GM19452 (cell line): Measurements from ENCODE around the gene SAMHD1.
"Not testable (repeated sequence)": the region's sequence is repeated elsewhere in the genome, so short reads cannot be mapped to it uniquely, and the experiment has no call there.

Experiments used
- ATAC-seq: cut with Tn5 transposase; IDR thresholded peaks from one replicate; pipeline ENCODE4 v1.9.1; 2021; ENCODE audit not compliant: unreplicated experiment

The SAMHD1 gene

GRCh38 chr20:36951198-36951978, at the start of gene SAMHD1:
SAMHD1 (minus strand) TSS chr20:36951708; CDS start chr20:36951643, 65 bp downstream.
- peak; percentile 90 for ATAC-seq

GRCh38 chr20:37000171-37000570, 48.7 kb upstream of the SAMHD1 start:
- not testable (repeated sequence) for ATAC-seq

GRCh38 chr20:36998652-36999051, 47.1 kb upstream of the SAMHD1 start:
- no peak for ATAC-seq

DNA sequence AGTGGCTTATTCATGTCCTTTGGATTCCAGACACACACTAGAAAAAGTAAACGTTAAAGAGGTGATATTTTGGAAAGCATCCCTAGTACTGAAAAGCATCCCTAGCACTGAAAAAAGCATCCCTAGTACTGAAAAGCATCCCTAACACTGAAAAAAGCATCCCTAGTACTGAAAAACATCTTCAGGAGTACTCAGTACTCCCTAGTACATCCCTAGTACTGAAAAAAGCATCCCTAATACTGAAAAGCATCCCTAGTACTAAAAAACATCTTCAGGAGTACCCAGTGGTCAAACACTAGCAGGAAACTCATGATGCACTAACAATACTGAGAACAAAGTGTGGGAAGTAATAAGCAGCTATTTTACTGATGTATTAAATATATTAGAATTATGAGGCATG, 45.6 kb upstream of the SAMHD1 start:
- no peak for ATAC-seq

DNA sequence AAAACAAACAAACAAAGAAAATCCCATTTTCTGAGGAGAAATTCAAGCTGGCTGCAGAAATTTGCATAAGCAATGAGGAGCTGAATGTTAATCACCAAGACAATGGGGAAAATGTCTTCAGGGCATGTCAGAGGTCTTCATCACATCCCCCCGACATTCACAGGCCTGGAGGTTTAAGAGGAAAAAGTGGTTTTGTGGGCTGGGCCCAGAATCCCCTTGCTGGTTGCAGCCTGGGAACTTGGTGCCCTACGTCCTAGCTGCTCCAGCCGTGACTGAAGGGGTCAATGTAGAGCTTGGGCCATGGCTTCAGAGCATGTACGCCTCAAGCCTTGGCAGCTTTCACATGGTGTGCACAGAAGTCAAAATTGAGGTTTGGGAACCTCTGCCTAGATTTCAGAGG, 42.7 kb upstream of the SAMHD1 start:
- not testable (repeated sequence) for ATAC-seq

- no peak for ATAC-seq
Measured at GRCh38 chr20:36992802-36993334, 41.4 kb upstream of the SAMHD1 start.

- no peak for ATAC-seq
Measured at GRCh38 chr20:36991703-36992102, 40.2 kb upstream of the SAMHD1 start.

DNA sequence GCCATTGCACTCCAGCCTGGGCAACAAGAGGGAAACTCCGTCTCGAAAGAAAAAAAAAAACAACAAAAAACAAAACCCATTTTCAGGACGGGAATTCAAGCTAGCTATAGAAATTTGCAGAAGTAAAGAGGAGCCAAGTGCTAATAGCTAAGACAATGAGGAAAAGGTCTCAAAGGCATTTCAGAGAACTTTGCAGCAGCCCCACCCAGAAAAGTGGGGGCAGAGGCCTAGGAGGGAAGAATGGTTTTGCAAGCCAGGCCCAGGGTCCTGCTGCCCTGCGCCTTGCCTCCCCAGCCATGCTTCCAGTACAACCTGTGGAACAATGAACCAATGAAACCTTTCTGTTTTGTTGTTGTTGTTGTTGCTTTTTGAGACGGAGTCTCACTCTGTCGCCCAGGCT, 38.3 kb upstream of the SAMHD1 start:
- ATAC-seq: no peak

DNA sequence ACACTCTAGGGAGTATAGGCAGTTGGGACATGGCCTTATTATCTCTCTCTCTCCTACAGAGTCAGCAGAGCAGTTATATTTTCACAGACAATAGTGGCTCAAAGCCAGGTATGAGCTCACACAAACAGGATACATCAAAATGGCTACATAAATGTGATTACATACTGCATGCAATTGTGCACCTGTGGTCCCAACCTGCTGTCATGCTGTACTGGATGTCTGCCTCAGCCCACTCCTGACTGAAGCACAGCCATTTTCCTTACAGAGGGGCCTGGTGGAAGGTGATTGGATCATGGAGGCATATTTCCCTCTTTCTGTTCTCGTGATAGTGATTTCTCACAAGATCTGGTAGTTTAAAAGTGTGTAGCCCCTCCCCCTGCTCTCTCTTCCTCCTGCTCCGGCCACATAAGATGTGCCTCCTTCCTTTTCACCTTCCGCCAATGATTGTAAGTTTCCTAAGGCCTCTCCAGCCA, 37.0 kb upstream of the SAMHD1 start:
- no peak for ATAC-seq

DNA sequence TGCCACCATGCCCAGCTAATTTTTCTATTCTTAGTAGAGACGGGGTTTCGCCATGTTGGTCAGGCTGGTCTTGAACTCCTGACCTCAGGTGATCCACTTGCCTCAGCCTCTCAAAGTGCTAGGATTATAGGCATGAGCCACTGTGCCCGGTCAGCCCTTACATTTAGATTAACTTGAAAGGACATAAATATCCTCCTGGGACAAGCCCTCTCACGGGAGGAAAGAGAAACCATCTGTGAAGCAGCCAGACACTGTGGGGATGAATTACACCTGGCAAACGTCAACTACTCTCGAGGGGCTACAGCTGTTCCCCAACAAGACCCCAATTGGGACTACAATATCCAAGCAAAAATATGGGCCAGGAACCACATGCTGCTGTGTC, 32.7 kb upstream of the SAMHD1 start:
- no peak for ATAC-seq

- no peak for ATAC-seq
Measured at GRCh38 chr20:36975099-36975818, 23.8 kb upstream of the SAMHD1 start.

DNA sequence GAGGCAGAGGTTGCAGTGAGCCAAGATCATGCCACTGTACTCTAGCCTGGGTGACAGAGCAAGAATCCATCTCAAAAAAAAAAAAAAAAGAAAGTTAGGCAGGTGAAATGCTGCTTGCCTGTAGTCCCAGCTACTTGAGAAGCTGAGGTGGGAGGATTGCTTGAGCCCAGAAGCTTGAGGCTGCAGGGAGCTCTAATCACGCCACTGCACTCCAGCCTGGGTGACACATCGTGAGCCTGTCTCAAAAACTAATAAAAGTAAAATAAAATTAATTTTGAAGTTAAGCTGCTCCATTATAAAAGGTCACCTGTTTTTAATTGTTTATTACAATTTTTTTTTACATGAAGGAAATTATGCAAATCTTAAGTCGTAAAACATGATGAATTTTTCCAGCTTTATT, 23.2 kb upstream of the SAMHD1 start:
- ATAC-seq: no peak

GRCh38 chr20:36971103-36971502, 19.6 kb upstream of the SAMHD1 start:
- ATAC-seq: no peak

- ATAC-seq: no peak
Measured at GRCh38 chr20:36969478-36970186, 18.1 kb upstream of the SAMHD1 start.

GRCh38 chr20:36969051-36969450, 17.5 kb upstream of the SAMHD1 start:
- no peak for ATAC-seq

- no peak for ATAC-seq
Measured at GRCh38 chr20:36967636-36968035, 16.1 kb upstream of the SAMHD1 start.

- ATAC-seq: not testable (repeated sequence)
Measured at GRCh38 chr20:36966965-36967364, 15.5 kb upstream of the SAMHD1 start.

DNA sequence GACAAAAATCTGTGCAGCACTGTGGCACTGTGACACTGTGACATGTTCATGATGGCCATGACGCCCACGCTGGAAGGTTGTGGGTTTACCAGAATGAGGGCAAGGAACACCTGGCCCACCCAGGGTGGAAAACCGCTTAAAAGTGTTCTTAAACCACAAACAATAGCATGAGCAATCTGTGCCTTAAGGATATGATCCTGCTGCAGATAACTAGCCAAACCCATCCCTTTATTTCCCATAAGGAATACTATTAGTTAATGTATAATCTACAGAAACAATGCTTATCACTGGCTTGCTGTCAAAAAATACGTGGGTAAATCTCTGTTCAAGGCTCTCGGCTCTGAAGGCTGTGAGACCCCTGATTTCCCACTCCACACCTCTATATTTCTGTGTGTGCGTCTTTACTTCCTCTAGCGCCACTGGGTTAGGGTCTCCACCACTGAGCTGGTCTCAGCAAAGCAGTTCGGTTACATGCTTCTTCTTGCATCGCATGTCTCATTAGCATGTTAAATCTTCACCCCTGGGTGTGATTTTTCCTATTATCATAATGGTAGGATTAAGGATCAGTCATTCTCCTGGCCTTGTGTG, 10.9 kb upstream of the SAMHD1 start:
- not testable (repeated sequence) for ATAC-seq

DNA sequence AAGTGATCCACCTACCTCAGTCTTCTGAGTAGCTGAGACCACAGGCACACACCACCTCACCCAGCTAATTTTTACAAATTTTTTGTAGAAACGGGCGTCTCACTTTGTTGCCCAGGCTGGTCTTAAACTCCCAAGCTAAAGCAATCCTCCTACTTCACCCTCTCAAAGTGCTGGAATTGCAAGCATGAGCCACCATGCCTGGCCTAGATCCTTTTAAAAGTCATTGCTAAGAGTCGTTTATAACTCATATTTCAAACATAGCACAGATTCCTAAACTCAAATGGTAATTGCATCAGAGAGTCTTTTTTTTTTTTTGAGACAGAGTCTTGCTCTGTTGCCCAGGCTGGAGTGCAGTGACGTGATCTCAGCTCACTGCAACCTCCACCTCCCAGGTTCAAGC, 7.7 kb upstream of the SAMHD1 start:
- ATAC-seq: no peak

DNA sequence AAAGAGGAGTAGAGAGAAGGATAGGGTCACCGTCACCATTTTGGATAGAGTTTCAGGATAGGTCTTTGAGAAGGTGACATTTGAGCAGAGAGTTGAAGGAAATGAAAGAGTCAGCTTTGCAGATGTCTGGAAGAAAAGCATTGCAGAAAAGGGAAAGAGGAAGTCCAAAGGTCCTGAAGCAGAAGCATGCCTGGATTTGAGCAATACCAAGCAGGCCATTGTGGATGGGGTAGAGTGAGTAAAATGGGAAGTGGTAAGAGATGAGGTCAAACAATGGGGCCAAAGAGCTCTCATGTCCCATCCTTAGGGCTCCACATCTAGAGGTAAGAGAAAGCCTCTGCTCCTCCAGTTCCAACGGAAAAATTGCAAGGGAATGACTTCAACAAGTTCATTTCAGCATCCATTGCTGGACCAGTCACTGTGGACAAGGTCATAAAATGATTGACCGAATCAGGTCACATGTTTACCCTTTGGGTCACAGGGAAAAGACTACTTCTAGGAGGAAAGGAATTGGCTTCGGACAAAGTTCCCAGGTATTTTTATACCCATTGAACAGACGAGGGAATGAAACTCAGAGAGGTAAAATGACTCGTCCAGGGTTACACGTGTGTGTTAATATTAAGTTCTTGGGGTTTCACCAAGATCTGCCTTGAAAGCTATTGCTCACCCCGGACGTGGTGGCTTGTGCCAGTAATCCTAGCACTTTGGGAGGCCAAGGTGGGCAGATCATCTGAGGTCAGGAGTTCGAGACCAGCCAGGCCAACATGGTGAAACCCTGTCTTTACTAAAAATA, 6.6 kb upstream of the SAMHD1 start:
- no peak for ATAC-seq
